Natural killer cell (primary cell): ENCODE measurements around the gene FAM170B. TPM values are rescaled to one million over a fixed set of nuclear protein-coding genes. Genes with fewer than 3 reads are reported as not detected.

Experiments used
- ATAC-seq, 3 donors: fragments of 150-1000 bp in 2 of 3; fragments of 200-7000 bp in 1 of 3; cut with Tn5 transposase; 1 replicate in 1 of 3; 2 replicates in 2 of 3; pipeline ENCODE4 v1.10.0; 2021; ENCODE audit warnings: mild to moderate bottlenecking in 2 of 3, moderate library complexity in 2 of 3
- DNase-seq, 2 donors: peaks; one replicate each; pipeline versions ENCODE4 v3.0.0 to v3.0.0-alpha.2; 2013 to 2021; ENCODE audit warnings: mixed read lengths in 1 of 2
- H3K27ac ChIP-seq: one replicate; pipeline ENCODE4 v1.5.1; 2013; ENCODE audit warnings: mild to moderate bottlenecking, low read length
- H3K27me3 ChIP-seq: one replicate; pipeline ENCODE4 v1.6.1; 2013; ENCODE audit warnings: low read length; ENCODE audit not compliant: control insufficient read depth, insufficient read depth
- H3K36me3 ChIP-seq: one replicate; pipeline ENCODE4 v1.6.1; 2013; ENCODE audit warnings: low read length; ENCODE audit not compliant: control insufficient read depth, insufficient read depth
- H3K4me1 ChIP-seq: one replicate; pipeline ENCODE4 v1.6.1; 2013; ENCODE audit warnings: low read length; ENCODE audit not compliant: control insufficient read depth, insufficient read depth
- H3K4me3 ChIP-seq: one replicate; pipeline ENCODE4 v1.5.1; 2013; ENCODE audit warnings: low read length
- H3K9me3 ChIP-seq: one replicate; pipeline ENCODE4 v1.6.1; 2013; ENCODE audit warnings: low read length; ENCODE audit not compliant: control insufficient read depth, insufficient read depth
- H3K27ac Mint-ChIP-seq, 2 donors: one replicate each; pipeline ENCODE4 v1.8.0; 2022; ENCODE audit warnings: mild to moderate bottlenecking in 2 of 2, mixed read lengths in 2 of 2, moderate library complexity in 1 of 2
- H3K27me3 Mint-ChIP-seq, 2 donors: one replicate each; pipeline ENCODE4 v1.8.0; 2022; ENCODE audit warnings: low read depth in 2 of 2, mixed read lengths in 2 of 2
- H3K36me3 Mint-ChIP-seq: one replicate; pipeline ENCODE4 v1.8.0; 2022; ENCODE audit warnings: mixed read lengths
- H3K4me1 Mint-ChIP-seq, 2 donors: one replicate each; pipeline ENCODE4 v1.8.0; 2022; ENCODE audit warnings: mixed read lengths in 2 of 2
- H3K4me3 Mint-ChIP-seq: one replicate; pipeline ENCODE4 v1.8.0; 2022; ENCODE audit warnings: mild to moderate bottlenecking, moderate library complexity, mixed read lengths
- H3K9me3 Mint-ChIP-seq, 2 donors: one replicate each; pipeline ENCODE4 v1.8.0; 2022; ENCODE audit warnings: mixed read lengths in 2 of 2
- WGBS: methylation state at CpG from one replicate; pipeline ENCODE4 v1.1.7; 2013; ENCODE audit warnings: missing lambda C conversion rate; ENCODE audit not compliant: insufficient coverage; 5-methylcytosine and 5-hydroxymethylcytosine counted together
- intact Hi-C: fragments of 100-400 bp; cut with micrococcal nuclease; formaldehyde crosslinking; loops from one replicate; pipeline ENCODE4 v1.14.2; 2022
- total RNA-seq, 4 donors: library from RNA; stranded (reverse); fragments of 120-200 nt in 1 of 4; gene quantifications; one replicate each; pipeline versions ENCODE4 v1.2.3 to v1.2.4, GENCODE V29; 2013 to 2022
- TF ChIP-seq, protein P1 (sequence below): fragments of 200-600 bp; IDR thresholded peaks from one replicate; pipeline ENCODE4 v1.8.0; 2022; ENCODE audit warnings: antibody characterized with exemption

The FAM170B gene
- total RNA-seq, 3 donors from 2014 or later (not counting 1 experiment from before 2014, with no cell fraction given) = not detected

DNA sequence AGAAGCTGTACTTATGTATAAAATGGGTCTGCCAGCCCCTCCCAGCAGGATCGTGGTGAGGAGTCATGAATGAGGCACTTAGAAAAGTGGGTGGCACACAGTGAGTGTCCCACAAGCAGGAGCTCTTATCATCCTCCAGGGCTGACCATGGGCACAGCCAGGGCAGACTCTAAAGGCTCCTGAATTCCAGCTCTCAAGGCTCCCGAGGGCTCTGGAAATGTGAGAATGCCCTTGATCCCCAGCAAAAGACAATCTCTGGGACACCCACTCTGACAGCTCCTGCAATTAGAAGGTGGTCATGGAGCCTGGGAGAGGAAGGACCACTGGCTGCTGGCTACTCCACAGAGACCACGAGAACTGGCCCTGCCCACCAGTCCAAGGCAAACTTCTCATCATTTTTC, 20.1 kb downstream of the FAM170B start:
- 84% methylated on average over 3 of the region's 3 CpGs for WGBS
- intact Hi-C loops = no loop called here

DNA sequence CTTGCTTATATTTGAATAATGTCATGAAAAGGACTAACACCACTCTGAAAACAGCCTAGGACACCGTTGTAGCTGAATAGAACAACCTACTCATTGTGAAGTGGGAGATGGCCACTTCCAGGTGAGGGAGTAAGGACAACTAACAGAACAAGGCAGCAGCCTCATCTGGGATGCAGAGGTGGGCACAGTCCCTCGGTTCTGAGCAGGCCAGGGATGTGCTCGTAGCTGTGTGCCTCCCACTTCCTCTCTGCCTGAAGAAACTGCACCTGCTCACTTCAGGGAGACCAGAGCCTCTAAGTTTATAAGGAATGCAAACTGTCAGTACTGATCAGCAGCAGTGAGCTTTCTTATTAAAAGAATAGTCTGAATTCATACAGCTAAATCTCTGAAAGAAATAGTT, 21.0 kb downstream of the FAM170B start:
- Histone ChIP-seq H3K4me3 (no peak overlapping the region), H3K9me3 (no peaks in the 10 kb centered on the region), H3K27ac (no peak overlapping the region), H3K4me1 (peaks cover 13% of the 10 kb centered on the region), H3K36me3 (no peaks in the 10 kb centered on the region), H3K27me3 (peaks cover 10% of the 10 kb centered on the region)
- WGBS = 61% methylated on average over 3 of the region's 3 CpGs
- H3K4me3 Mint-ChIP-seq = no peak overlapping the region
- H3K27ac Mint-ChIP-seq = no peak overlapping the region
- H3K36me3 Mint-ChIP-seq = no peaks in the 10 kb centered on the region
- intact Hi-C loops = no loop called here
- ATAC-seq (no peak), DNase-seq (no peak)
- TF ChIP-seq, protein P1, sequence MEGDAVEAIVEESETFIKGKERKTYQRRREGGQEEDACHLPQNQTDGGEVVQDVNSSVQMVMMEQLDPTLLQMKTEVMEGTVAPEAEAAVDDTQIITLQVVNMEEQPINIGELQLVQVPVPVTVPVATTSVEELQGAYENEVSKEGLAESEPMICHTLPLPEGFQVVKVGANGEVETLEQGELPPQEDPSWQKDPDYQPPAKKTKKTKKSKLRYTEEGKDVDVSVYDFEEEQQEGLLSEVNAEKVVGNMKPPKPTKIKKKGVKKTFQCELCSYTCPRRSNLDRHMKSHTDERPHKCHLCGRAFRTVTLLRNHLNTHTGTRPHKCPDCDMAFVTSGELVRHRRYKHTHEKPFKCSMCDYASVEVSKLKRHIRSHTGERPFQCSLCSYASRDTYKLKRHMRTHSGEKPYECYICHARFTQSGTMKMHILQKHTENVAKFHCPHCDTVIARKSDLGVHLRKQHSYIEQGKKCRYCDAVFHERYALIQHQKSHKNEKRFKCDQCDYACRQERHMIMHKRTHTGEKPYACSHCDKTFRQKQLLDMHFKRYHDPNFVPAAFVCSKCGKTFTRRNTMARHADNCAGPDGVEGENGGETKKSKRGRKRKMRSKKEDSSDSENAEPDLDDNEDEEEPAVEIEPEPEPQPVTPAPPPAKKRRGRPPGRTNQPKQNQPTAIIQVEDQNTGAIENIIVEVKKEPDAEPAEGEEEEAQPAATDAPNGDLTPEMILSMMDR = no peak
- no peaks in the 10 kb centered on the region for H3K4me1 Mint-ChIP-seq
- H3K9me3 Mint-ChIP-seq = no peaks in the 10 kb centered on the region
- H3K27me3 Mint-ChIP-seq = peaks cover 7 to 11% of the 10 kb centered on the region in 2 donors

More for the DNA sequence above, 20.1 kb downstream of the FAM170B start:
- TF ChIP-seq, protein P1 = no peak
- Mint-ChIP-seq H3K27me3 (peaks cover 11 to 12% of the 10 kb centered on the region in 2 donors), H3K36me3 (no peaks in the 10 kb centered on the region), H3K4me1 (no peaks in the 10 kb centered on the region), H3K9me3 (no peaks in the 10 kb centered on the region), H3K27ac (no peak overlapping the region), H3K4me3 (no peak overlapping the region)
- H3K4me1 ChIP-seq = peaks cover 13% of the 10 kb centered on the region
- H3K4me3 ChIP-seq = no peak overlapping the region
- ATAC-seq (no peak), DNase-seq (no peak)
- peaks cover 10% of the 10 kb centered on the region for H3K27me3 ChIP-seq
- H3K9me3 ChIP-seq = no peaks in the 10 kb centered on the region
- no peak overlapping the region for H3K27ac ChIP-seq
- no peaks in the 10 kb centered on the region for H3K36me3 ChIP-seq

DNA sequence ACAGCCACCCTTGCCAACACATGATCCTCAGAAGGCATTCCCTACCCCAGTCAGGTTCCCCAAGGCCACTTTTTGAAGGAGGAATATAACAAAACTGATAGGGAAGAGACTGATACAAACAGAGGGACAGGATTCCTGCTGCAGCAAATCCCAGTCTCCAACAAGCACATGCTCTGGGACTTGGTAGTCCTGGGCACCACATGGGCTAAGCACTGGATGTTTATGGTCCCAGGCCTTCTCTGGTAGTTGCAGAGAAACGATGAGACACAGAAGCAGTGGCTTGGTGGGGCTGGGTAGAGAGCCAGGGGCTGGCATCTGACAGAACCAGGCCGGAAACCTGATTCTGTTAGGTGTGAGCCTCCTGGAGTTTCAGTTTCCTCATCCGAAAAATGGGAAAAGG, 21.7 kb downstream of the FAM170B start:
- Histone ChIP-seq H3K27me3 (peaks cover 10% of the 10 kb centered on the region), H3K27ac (no peak overlapping the region), H3K4me3 (no peak overlapping the region), H3K4me1 (peaks cover 13% of the 10 kb centered on the region), H3K36me3 (no peaks in the 10 kb centered on the region), H3K9me3 (no peaks in the 10 kb centered on the region)
- H3K27me3 Mint-ChIP-seq = peaks cover 7 to 11% of the 10 kb centered on the region in 2 donors
- WGBS = 87% methylated on average over 3 of the region's 3 CpGs
- ATAC-seq = no peak
- intact Hi-C loops = no loop called here
- no peak overlapping the region for H3K27ac Mint-ChIP-seq
- H3K4me3 Mint-ChIP-seq = no peak overlapping the region
- no peaks in the 10 kb centered on the region for H3K9me3 Mint-ChIP-seq
- TF ChIP-seq, protein P1 = no peak
- no peaks in the 10 kb centered on the region for H3K4me1 Mint-ChIP-seq
- H3K36me3 Mint-ChIP-seq = no peaks in the 10 kb centered on the region
- no peak for DNase-seq

DNA sequence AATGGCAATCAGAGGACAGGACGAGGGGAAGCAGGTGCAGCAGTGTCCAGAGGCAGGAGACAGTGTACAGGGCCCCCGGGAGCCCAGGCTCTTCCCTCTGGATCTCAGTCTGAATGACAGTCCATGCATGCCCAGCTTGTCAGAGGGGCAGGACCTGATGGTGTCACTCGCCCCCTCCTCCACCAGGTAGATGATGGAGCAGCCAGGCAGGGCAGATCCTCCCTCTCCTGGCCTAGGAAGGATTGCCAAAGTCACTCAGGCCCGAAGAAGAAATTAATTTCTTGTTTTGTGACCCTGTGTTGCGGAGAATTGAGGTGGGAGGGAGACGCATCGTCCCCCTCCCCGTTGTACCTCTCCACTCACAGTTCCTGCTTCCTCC, 22.5 kb downstream of the FAM170B start:
- H3K36me3 ChIP-seq = no peaks in the 10 kb centered on the region
- H3K27me3 ChIP-seq = peaks cover 10% of the 10 kb centered on the region
- Mint-ChIP-seq H3K27me3 (peaks cover 7 to 12% of the 10 kb centered on the region in 2 donors), H3K4me1 (peaks cover 0 to 5% of the 10 kb centered on the region in 2 donors), H3K36me3 (no peaks in the 10 kb centered on the region), H3K9me3 (no peaks in the 10 kb centered on the region), H3K4me3 (no peak overlapping the region), H3K27ac (no peak overlapping the region)
- intact Hi-C loops = no loop called here
- no peaks in the 10 kb centered on the region for H3K9me3 ChIP-seq
- no peak for DNase-seq
- ATAC-seq = no peak
- 75% methylated on average over 8 of the region's 8 CpGs for WGBS
- H3K4me3 ChIP-seq = no peak overlapping the region
- TF ChIP-seq, protein P1 = no peak
- H3K27ac ChIP-seq = no peak overlapping the region
- peaks cover 13% of the 10 kb centered on the region for H3K4me1 ChIP-seq
